SH-SY5Y (cell line): ENCODE results near the gene CD244.

Experiments
- GATA2 ChIP-seq: IDR thresholded peaks from 2 replicates; pipeline ENCODE4 v1.6.1; 2011; ENCODE audit warnings: mild to moderate bottlenecking, low read depth, low read length
- GATA3 ChIP-seq: IDR thresholded peaks from 2 replicates; pipeline ENCODE4 v1.6.1; 2011; ENCODE audit warnings: low read depth, mild to moderate bottlenecking, low read length, moderate library complexity

Gene CD244

DNA sequence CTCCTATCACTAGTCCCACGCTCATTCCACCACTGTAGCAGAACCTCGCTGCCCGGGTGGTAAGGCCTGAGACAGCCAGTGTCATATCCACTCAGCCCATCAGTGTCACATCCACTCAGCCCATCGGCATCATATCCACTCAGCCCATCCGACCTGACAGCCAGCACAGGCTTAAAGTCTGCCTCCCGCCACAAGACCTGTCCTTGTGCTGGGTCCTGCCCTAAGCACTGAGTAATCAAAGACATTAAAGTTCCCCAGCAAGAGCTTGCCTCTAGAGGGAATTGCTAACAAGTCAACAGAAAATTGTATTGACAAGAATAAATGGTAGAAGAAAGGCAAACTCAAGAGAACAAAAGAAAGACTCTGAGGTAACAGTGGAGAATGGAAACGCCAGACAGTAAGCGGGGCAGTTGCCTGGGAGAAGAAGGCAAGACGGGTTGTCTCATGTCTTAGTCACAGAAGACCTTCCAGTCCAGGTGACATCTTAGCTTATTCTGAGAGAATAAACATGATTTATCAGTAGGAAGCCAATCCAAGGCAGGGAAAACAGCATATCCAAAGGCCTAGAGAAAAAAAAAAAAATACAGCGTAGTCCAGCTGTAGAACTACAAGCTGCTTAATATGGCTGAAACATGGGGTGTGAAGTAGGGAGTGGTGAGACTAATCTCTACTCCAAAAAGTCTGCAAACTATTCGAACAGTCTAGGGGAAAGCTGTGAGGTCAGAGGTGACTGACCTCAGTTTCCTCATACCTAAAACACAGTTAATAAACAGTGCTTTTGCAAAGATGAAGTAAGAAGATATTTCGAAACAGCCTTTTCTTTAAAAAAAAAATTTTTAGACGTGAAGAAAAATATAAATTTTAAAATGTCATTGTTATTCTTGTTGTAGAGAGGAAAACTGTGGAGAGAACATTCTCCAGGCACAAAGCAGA lies 21.2 kb upstream of the CD244 start:
- TF ChIP-seq GATA2 = no peak
- no peak for TF ChIP-seq GATA3

DNA sequence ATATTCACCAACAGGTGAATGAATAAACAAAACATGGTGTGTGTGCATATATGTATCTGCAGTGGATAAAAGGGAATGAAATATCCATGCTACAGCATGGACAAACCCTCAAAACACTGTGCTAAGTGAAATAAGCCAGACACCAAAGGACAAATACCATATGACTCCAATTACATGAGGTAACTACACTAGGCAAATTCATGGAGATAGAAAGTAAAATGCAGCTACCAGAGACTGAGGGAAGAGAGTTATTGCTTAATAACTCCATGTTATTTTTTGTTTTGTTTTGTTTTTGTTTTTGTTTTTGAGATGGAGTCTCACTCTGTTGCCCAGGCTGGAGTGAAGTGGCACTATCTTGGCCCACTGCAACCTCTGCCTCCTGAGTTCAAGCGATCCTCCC lies 19.9 kb upstream of the CD244 start:
- TF ChIP-seq GATA3 = no peak
- no peak for TF ChIP-seq GATA2

DNA sequence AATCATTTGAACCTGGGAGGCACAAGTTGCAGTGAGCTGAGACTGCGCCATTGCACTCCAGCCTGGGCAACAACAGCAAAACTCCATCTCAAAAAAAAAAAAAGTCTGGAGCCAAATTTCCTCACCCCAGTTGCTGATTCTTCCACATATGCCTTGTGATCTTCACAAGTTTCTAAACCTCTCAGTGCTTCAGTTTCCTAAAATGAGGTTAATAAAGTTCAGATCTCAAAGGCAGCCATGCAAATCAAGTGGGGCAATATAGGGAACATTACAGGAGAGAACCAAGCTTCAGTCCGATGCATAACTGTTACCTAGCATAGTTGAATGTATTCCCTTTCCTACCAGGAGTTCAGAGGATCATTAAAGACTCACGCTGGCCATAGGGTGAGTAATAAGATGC lies 17.5 kb upstream of the CD244 start:
- TF ChIP-seq GATA2 = no peak
- no peak for TF ChIP-seq GATA3

DNA sequence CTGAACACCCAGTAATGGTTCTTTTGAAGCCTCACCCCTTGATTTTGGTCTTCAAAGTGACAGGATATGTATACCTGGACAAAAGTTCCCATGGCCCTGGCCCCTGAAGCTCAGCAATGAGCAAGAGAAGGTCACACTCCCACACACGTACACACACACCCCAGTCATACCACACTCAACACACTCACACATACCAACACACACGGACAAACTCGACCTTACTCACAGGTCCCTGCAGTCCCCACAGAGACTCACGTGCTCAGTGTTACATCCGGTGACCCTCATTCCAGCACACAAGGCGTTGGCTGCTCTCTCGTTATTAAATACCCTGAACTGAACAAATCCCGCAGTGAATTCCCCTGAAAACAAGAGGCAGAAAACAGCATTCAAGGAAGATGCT lies 16.4 kb upstream of the CD244 start:
- no peak for TF ChIP-seq GATA2
- TF ChIP-seq GATA3 = no peak

DNA sequence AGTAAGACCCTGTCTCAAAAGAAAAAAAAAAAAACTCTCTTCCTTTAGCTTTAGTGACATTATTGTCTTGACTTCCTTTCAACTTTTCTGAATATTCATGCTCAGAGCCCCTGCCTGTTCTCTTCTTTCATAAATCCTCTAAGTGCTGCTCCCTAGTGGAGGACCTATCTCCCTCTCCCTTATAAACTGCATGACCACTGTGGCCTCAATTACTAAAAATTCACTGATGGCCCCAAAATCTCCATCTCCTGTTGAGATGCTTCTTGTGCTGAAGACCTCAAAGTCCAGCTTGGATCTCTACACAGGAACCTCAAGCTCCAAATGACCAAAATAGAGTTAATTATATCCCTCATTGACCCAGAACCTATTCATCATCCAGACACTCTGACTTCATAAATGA lies 14.5 kb upstream of the CD244 start:
- TF ChIP-seq GATA2 (no peak), GATA3 (no peak)

DNA sequence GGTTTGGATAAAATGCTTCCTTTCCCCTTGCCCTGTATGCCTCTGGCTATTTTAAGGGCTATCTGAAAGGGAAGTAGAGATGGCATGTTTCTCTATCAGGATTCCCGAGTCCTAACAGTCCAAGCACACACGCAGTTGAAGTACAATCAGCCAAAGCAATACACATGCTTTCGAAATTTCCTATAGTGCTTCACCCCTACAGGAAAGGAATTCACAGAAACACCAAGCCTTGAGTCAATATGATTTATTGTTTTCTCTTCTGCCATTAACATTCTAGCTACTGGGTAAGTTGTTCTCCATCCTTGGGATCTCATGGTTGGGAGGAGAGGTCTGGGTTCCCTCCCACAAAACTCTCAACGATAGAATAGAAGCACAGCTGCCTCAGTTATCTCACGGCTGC lies 13.6 kb upstream of the CD244 start:
- TF ChIP-seq GATA3 (no peak), GATA2 (no peak)

DNA sequence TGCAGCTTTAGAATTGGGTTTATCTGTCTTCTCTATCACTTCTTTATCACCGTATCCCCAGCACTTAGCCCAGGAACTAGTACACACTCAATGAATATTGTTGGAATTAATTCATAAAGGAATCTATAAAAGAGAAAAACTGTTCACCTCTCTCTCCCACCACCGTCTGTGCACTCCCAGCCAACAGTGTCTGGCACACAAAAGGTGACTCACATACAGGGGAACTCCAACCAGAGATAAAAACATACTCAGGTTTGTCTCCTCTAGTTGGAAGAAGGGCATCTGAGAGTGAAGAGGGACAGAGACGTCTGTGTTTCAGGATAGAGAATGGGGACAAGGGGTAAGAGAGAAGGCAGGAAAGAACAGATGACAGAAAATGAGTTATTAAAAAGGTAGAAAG lies 12.2 kb upstream of the CD244 start:
- TF ChIP-seq GATA2 = no peak
- TF ChIP-seq GATA3 = no peak

DNA sequence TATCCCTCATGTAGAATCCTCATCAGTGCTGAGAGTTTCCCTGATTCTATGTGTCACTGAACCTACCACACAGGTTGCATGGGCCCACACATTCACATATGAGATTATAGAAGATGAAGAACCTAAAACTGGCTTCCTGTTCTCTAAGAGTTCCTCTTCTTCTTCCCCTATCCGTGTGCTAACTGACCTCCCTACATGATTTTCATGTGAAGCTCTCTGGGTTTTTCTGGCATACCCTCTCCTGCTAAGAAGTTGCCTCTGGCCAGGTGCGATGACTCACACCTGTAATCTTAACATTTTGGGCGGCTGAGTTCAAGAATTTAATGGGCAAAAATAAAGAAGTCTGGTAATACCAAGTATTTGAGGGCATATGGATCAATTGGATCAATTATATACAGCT lies 5.5 kb upstream of the CD244 start:
- no peak for TF ChIP-seq GATA2
- TF ChIP-seq GATA3 = no peak

DNA sequence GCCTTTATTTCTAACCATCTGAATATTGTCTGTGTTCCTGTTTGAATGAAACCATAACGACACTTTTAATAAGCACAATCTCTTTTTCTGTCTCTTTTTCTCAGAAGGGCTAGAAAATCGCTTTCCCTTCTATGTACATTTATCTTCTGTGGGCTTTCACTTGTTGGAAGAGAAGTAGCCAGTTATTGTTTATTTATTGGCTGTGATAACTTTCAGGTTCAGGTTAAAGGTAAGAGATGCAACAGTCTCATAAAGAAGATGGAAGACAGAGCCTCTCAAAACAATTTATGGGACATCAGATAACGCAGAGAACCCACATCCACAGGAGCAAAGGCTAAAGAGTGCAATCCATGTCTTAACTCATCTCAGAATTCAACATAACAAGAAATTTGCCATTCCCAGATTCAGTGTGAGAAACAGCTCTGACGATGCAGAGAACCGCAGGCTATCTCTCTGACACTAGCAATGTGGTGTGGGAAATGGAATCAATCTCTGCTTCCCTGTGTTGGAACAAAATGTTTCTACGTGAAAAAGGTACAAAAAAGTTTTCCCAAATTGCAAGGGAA lies 4.1 kb upstream of the CD244 start:
- TF ChIP-seq GATA2 (no peak), GATA3 (no peak)

DNA sequence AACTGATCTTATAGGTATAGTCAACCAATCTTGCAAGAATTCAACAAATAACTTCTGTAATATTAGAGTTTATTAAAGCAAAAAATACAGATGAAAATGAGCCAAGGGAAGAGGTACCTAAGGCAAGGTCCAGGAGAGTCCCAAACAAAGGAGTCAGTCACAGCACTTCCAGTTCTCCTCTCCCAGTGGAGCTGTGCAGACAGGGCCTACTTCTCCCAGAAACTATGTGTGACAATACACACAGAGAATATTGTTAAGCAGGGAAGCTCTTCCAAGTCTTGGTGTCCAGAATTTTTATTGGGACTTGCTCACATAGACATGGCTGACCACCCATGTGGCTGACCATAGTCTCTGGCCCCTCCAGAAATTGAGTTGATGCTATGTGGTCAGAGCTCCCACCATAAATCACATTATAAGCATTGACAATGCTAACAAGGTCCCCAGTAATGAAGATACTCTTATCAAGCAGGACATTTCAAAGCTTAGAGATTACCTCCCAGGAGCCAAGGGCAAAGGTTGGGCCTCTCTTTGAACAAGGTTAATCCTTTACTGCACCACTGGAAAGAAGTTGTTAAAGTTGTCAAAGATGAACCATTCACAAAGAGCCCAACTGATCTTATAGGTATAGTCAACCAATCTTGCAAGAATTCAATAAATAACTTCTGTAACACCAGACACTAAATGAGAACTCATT lies 3.5 kb upstream of the CD244 start:
- no peak for TF ChIP-seq GATA2
- TF ChIP-seq GATA3 = no peak

DNA sequence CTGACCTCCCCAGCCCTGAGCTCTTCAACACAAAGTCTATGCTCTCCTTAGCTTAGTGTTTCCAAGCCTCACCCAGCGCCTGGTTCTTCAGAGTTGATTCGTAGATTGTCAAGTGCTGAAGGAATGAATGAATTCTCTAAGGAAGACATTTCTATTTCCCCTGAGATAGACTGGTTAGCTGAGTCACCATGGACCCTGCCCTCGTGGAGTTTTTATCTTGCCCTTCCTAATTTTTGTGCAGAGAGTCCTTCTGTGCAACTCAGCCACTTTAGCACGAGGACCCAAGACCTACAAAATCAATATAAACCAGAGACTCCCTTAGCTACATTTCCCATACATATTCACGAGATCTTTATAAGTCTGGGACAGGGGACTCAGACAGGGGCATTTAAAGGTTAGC lies 2.6 kb upstream of the CD244 start:
- TF ChIP-seq GATA2 = no peak
- no peak for TF ChIP-seq GATA3

DNA sequence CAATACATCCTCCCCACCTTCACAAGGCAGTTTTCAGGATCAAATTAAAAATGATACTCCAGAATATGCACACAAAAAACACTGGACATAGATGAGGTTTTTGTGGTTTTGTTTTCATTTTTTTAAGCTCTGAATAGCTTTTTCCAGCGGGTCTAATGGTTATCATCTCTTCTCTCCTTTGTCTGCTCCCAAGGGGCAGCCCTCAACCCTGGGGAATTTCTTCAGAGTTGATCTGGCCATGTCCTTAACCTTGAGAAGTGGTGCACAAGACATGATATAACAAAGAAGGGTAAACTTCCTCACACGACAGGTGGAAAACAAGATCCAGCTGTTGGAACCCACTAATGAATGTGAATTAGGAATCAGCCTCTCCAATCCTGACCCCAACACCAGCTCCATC lies 1.5 kb upstream of the CD244 start:
- no peak for TF ChIP-seq GATA2
- TF ChIP-seq GATA3 = no peak

DNA sequence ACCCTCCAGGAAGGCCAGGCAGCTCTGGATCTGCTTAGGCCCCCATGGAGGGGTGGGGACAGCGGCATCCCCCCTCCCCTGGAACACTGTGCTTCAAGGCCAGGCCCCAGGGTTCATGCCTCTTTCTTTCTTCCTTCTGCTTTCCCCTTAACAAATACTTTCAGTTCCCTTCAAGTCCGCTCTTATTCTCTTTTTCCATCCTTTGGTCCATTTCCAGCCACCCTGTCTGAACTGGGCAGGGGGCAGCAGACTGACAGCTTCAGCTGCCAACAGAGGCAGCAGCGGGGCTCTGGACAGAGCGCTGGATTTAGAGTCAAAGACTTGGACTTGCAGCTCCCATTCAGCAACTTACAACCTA lies 1.1 kb upstream of the CD244 start:
- TF ChIP-seq GATA2 (no peak), GATA3 (no peak)

DNA sequence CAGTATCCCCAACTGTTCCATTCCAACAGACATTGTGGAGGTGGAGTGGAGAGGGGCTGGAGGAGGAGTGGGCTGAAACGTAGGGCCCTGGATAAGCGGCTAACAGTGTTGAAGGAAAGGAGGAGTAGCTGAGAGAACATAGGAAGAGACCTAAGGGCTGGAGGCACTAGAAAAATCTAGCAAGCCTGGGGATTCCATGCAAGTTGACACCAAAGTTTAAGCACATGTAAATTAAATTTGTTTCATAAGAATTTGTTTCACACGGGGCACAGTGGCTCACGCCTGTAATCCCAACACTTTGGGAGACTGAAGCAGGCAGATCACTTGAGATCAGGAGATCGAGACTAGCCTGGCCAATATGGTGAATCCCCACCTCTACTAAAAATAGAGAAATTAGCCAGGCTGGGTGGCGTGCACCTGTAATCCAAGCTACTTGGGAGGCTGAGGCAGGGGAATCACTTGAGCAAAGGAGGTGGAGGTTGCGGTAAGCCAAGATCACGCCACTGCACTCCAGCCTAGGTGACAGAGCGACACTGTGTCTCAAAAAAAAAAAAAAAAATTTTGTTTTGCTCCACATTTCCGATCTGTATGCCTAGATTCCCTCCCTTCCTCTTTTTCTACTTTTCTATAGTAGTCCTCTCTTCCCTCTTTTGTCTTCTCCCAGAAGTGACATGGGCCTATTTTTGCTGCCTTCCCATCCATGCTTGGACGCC lies 530 bp upstream of the CD244 start:
- TF ChIP-seq GATA2 = no peak
- TF ChIP-seq GATA3 = no peak
